ENCODE measurements around the gene COL5A1. TPM values are rescaled to one million over a fixed set of nuclear protein-coding genes. Genes with fewer than 3 reads are reported as not detected.

COL5A1 gene
- polyA plus RNA-seq, 3 donors = 0.01 TPM; not detected in 2

GRCh38 chr9:134723037-134723436 lies 81.4 kb downstream of the COL5A1 start:
- Mint-ChIP-seq H3K4me1 (peaks cover 9% of the 10 kb centered on the region), H3K27me3 (ENCODE audit: low read depth in 3 of 3) (peaks cover 15 to 37% (median 37%) of the 10 kb centered on the region in 3 donors), H3K4me3 (no peak overlapping the region), H3K36me3 (no peaks in the 10 kb centered on the region), H3K27ac (no peak overlapping the region), H3K9me3 (peaks cover 0 to 3% (median 0%) of the 10 kb centered on the region in 7 donors)
- H3K79me2 ChIP-seq (ENCODE audit: insufficient read depth, low read length) = no peaks in the 10 kb centered on the region
- no peaks in the 10 kb centered on the region for H3K36me3 ChIP-seq (replicated peaks in 1 of 2; ENCODE audit: control insufficient read depth in 1 of 2, insufficient read depth in 2 of 2, low read length in 2 of 2)
- no peaks in the 10 kb centered on the region for H3K9me3 ChIP-seq (replicated peaks in 1 of 2; ENCODE audit: control insufficient read depth in 1 of 2, insufficient read depth in 1 of 2, low read length in 2 of 2)
- no peak overlapping the region for H2AFZ ChIP-seq (ENCODE audit: insufficient read depth, low read depth, low read length, poor library complexity, severe bottlenecking)
- no peak for TF ChIP-seq CTCF (IDR thresholded peaks at IDR 0.05)
- 35% methylated on average over 15 of the region's 17 CpGs for WGBS (ENCODE audit: insufficient coverage)
- H3K9ac ChIP-seq (ENCODE audit: insufficient read depth, low read length, poor library complexity, severe bottlenecking) = no peak overlapping the region
- no peak overlapping the region for H3K4me2 ChIP-seq (replicated peaks; ENCODE audit: extremely low read depth, low read length, poor library complexity, severe bottlenecking)
- no peak overlapping the region for H3K27ac ChIP-seq (ENCODE audit: low read depth in 1 of 2, low read length in 2 of 2)
- H4K20me1 ChIP-seq (ENCODE audit: insufficient read depth, low read length) = no peaks in the 10 kb centered on the region
- intact Hi-C loops (cut with micrococcal nuclease) = no loop called here
- H3K4me3 ChIP-seq (replicated peaks in 1 of 3; ENCODE audit: low read depth in 2 of 3, low read length in 3 of 3) = no peak overlapping the region
- peaks cover 13 to 22% of the 10 kb centered on the region in 2 donors for H3K4me1 ChIP-seq (ENCODE audit: control insufficient read depth in 1 of 2, insufficient read depth in 2 of 2, low read length in 2 of 2)
- DNase-seq = no peak
- H3K27me3 ChIP-seq (ENCODE audit: control insufficient read depth in 2 of 2, insufficient read depth in 2 of 2, low read length in 2 of 2) = peaks cover 0 to 6% of the 10 kb centered on the region in 2 donors

- H3K79me2 ChIP-seq (ENCODE audit: insufficient read depth, low read length) = no peaks in the 10 kb centered on the region
- H3K27ac ChIP-seq (ENCODE audit: low read depth in 1 of 2, low read length in 2 of 2) = no peak overlapping the region
- Mint-ChIP-seq H3K4me1 (peaks cover 9% of the 10 kb centered on the region), H3K9me3 (peaks cover 0 to 3% (median 0%) of the 10 kb centered on the region in 7 donors), H3K36me3 (no peaks in the 10 kb centered on the region), H3K27ac (no peak overlapping the region), H3K27me3 (ENCODE audit: low read depth in 3 of 3) (peaks cover 15 to 37% (median 36%) of the 10 kb centered on the region in 3 donors), H3K4me3 (peak overlapping the region in 1 of 2 donors; percentile 52)
- DNase-seq = no peak
- H3K9ac ChIP-seq (ENCODE audit: insufficient read depth, low read length, poor library complexity, severe bottlenecking) = no peak overlapping the region
- H3K27me3 ChIP-seq (ENCODE audit: control insufficient read depth in 2 of 2, insufficient read depth in 2 of 2, low read length in 2 of 2) = peaks cover 0 to 6% of the 10 kb centered on the region in 2 donors
- 39% methylated on average over 12 of the region's 13 CpGs for WGBS (ENCODE audit: insufficient coverage)
- no peaks in the 10 kb centered on the region for H3K36me3 ChIP-seq (replicated peaks in 1 of 2; ENCODE audit: control insufficient read depth in 1 of 2, insufficient read depth in 2 of 2, low read length in 2 of 2)
- TF ChIP-seq CTCF (IDR thresholded peaks at IDR 0.05) = no peak
- H2AFZ ChIP-seq (ENCODE audit: insufficient read depth, low read depth, low read length, poor library complexity, severe bottlenecking) = no peak overlapping the region
- H3K4me3 ChIP-seq (replicated peaks in 1 of 3; ENCODE audit: low read depth in 2 of 3, low read length in 3 of 3) = no peak overlapping the region
- peaks cover 13 to 22% of the 10 kb centered on the region in 2 donors for H3K4me1 ChIP-seq (ENCODE audit: control insufficient read depth in 1 of 2, insufficient read depth in 2 of 2, low read length in 2 of 2)
- intact Hi-C loops (cut with micrococcal nuclease) = no loop called here
- no peaks in the 10 kb centered on the region for H3K9me3 ChIP-seq (replicated peaks in 1 of 2; ENCODE audit: control insufficient read depth in 1 of 2, insufficient read depth in 1 of 2, low read length in 2 of 2)
- H3K4me2 ChIP-seq (replicated peaks; ENCODE audit: extremely low read depth, low read length, poor library complexity, severe bottlenecking) = no peak overlapping the region
- H4K20me1 ChIP-seq (ENCODE audit: insufficient read depth, low read length) = no peaks in the 10 kb centered on the region
Observed at GRCh38 chr9:134723491-134724190, 82.0 kb downstream of the COL5A1 start.

Measured in CD14-positive monocyte (primary cell).